Measurements from ENCODE around the gene MAPK12.
"Not testable (repeated sequence)": the region's sequence is repeated elsewhere in the genome, so short reads cannot be mapped to it uniquely, and the experiment has no call there.

Gene MAPK12

DNA sequence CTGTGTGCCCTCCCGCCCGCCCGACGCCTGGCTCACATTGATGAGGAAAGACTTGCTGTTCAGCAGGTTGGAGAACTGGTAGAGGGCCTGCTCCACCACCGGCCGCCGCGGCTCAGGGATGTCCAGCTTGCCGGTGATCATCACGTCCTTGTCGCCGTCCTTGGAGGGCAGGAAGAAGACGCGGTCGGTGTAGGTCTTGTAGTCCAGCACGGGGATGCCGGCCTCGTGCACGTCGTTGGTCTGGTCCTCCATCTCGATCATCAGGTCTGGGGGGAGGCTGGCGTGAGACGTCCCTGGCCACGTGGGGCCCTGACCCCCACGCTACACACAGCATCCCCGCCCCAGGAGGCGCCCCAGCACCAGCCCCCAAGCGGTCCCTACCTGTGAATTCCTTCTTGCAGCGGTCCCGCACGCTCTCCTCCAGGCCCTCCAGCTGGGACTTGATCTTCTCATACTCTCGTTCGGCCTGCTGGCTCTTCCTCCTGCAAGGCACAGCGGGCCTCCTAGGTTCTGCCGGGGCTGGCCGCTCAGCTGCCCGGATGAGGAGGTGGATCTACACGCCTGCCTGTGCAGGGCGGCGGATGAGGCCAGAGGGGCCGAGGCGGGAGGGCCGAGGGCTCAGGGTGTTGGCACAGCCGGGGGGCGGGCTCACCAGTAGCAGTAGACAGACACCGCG lies 19.4 kb upstream of the MAPK12 start:
- H3K36me3 ChIP-seq (ENCODE audit: control insufficient read depth, insufficient read depth, low read length) = peaks cover 88% of the 10 kb centered on the region

DNA sequence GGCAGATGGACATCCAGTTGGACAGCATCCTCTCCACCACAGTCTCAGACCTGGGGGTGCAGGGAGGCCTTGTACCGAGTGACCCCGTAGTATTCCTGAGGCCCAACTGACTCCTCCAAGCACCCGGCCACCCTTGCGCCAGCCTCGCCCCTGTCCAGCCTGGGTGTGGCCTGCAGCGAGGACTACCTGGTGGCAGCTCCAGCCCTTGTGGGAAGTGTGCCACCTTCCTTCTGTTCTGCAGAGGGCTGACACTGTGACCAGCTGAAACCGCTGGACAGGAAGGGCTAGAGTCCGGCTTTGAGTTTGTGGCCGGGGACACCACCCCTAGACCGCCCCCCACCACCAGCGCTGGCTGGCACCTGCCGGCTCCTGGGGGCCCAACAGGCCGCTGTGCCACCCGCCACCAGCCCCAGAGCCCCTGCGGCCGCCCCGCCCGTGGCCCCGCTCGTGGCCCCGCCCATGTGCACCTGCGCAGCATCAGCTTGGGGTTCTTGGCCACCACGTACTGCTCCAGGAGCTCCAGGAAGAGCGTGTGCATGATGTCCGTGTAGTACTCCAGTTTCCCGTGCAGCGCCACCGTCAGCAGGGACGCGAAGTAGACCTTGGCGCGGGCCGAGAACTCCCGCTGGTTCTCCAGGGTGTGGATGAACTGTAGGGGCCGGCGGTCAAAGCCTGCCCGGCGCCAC lies 18.7 kb upstream of the MAPK12 start:
- H3K9me3 ChIP-seq (ENCODE audit: control insufficient read depth, low read length) = peaks cover 6% of the 10 kb centered on the region
- peaks cover 8% of the 10 kb centered on the region for H3K4me1 ChIP-seq (ENCODE audit: control insufficient read depth, insufficient read depth, low read length, poor library complexity, severe bottlenecking)
- H3K4me3 ChIP-seq (ENCODE audit: extremely low read depth, insufficient read depth, low read length, poor library complexity, severe bottlenecking) = no peak overlapping the region
- H3K36me3 ChIP-seq (ENCODE audit: control insufficient read depth, insufficient read depth, low read length) = peaks cover 93% of the 10 kb centered on the region
- no peak overlapping the region for H3K27ac ChIP-seq (ENCODE audit: low read depth, low read length, severe bottlenecking)
- WGBS, 2 experiments (ENCODE audit: insufficient coverage in 2 of 2) = 96% methylated on average over 28 to 38 of the region's 38 CpGs

More for the DNA sequence above, 19.4 kb upstream of the MAPK12 start:
- Histone ChIP-seq H3K4me3 (ENCODE audit: extremely low read depth, insufficient read depth, low read length, poor library complexity, severe bottlenecking) (no peak overlapping the region), H3K4me1 (ENCODE audit: control insufficient read depth, insufficient read depth, low read length, poor library complexity, severe bottlenecking) (peaks cover 8% of the 10 kb centered on the region), H3K9me3 (ENCODE audit: control insufficient read depth, low read length) (peaks cover 6% of the 10 kb centered on the region), H3K27ac (ENCODE audit: low read depth, low read length, severe bottlenecking) (no peak overlapping the region)
- WGBS, 2 experiments (ENCODE audit: insufficient coverage in 2 of 2) = 98% methylated on average over 37 to 47 of the region's 47 CpGs

DNA sequence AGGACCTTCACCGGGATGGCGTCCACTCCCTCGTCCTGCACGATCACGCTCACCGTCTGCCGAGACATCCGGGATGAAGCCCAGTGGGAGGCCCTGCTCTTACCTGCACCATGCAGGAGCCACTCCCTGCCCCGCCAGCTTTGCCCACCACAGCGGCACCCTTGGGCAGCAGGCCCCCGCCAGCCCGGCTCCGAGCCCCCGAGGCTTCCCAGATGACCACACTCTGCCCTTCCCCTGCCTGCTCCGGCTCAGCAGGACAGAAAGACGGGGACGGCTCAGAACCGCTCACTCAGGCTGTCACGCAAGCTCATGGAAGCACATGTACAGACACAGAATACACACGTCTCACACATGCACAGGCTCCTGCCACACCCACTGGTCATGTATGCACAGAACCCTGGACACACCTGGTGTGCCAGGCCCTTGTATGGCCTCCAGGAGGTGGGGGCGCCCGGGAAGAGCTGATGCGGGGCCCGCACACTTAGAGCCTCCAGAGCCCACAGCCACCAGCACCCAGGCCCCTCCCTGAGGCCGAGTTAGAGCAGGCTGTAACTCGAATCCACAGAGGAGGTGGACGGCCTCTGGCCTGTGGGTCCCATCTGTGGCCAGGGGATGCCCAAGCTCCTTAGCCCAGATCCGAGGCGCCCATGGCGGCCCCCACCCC lies 17.6 kb upstream of the MAPK12 start:
- peaks cover 87% of the 10 kb centered on the region for H3K36me3 ChIP-seq (ENCODE audit: control insufficient read depth, insufficient read depth, low read length)
- peaks cover 8% of the 10 kb centered on the region for H3K4me1 ChIP-seq (ENCODE audit: control insufficient read depth, insufficient read depth, low read length, poor library complexity, severe bottlenecking)
- WGBS, 2 experiments (ENCODE audit: insufficient coverage in 2 of 2) = 93 to 96% methylated on average over 28 of the region's 30 CpGs
- H3K4me3 ChIP-seq (ENCODE audit: extremely low read depth, insufficient read depth, low read length, poor library complexity, severe bottlenecking) = no peak overlapping the region
- no peak overlapping the region for H3K27ac ChIP-seq (ENCODE audit: low read depth, low read length, severe bottlenecking)
- peaks cover 6% of the 10 kb centered on the region for H3K9me3 ChIP-seq (ENCODE audit: control insufficient read depth, low read length)

DNA sequence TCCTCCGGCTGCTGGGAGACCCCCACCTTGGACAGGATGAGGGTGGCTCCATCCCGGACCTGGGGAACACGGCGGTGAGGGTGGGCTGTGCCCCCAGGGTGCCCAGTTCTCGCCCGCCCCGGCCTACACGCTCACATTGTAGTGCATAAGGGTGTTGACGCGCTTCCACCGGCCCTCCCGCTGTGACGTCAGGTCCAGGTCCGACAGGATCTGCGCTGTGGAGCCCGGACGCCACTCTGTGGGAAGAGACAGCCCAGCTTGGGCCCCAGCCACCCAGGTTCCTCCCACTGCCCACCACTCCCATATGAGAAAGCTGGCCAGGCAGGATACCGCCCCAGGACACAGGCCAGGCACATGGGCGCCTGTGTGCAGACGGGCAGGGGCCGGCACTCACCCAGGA lies 17.0 kb upstream of the MAPK12 start:
- H3K27ac ChIP-seq (ENCODE audit: low read depth, low read length, severe bottlenecking) = no peak overlapping the region

DNA sequence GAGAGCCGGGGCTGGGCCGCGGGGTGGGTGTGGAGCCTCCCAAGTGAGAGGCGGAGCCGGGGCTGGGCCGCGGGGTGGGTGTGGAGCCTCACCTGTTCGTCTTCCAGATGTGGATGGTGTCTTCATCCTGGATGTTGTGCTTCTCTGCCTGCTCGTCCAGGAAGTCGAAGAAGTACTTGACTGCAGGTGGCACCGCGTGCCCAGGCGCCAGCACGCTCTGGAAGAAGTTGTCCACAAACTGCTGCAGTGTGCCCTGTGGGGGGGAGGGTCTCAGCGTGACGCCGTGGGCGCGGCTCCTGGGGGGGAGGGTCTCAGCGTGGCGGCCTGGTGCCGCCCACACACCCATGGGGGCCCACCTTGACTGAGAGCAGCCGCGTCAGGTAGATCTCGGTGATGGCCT lies 16.3 kb upstream of the MAPK12 start:
- 94% methylated on average over 20 to 25 of the region's 25 CpGs for WGBS, 2 experiments (ENCODE audit: insufficient coverage in 2 of 2)
- peaks cover 6% of the 10 kb centered on the region for H3K4me1 ChIP-seq (ENCODE audit: control insufficient read depth, insufficient read depth, low read length, poor library complexity, severe bottlenecking)
- H3K36me3 ChIP-seq (ENCODE audit: control insufficient read depth, insufficient read depth, low read length) = peaks cover 80% of the 10 kb centered on the region
- no peak overlapping the region for H3K27ac ChIP-seq (ENCODE audit: low read depth, low read length, severe bottlenecking)
- no peak overlapping the region for H3K4me3 ChIP-seq (ENCODE audit: extremely low read depth, insufficient read depth, low read length, poor library complexity, severe bottlenecking)
- H3K9me3 ChIP-seq (ENCODE audit: control insufficient read depth, low read length) = peaks cover 6% of the 10 kb centered on the region

More for the DNA sequence above, 17.0 kb upstream of the MAPK12 start:
- peaks cover 8% of the 10 kb centered on the region for H3K4me1 ChIP-seq (ENCODE audit: control insufficient read depth, insufficient read depth, low read length, poor library complexity, severe bottlenecking)
- peaks cover 6% of the 10 kb centered on the region for H3K9me3 ChIP-seq (ENCODE audit: control insufficient read depth, low read length)
- H3K4me3 ChIP-seq (ENCODE audit: extremely low read depth, insufficient read depth, low read length, poor library complexity, severe bottlenecking) = no peak overlapping the region
- peaks cover 87% of the 10 kb centered on the region for H3K36me3 ChIP-seq (ENCODE audit: control insufficient read depth, insufficient read depth, low read length)
- 96 to 97% methylated on average over 17 to 19 of the region's 21 CpGs for WGBS, 2 experiments (ENCODE audit: insufficient coverage in 2 of 2)

DNA sequence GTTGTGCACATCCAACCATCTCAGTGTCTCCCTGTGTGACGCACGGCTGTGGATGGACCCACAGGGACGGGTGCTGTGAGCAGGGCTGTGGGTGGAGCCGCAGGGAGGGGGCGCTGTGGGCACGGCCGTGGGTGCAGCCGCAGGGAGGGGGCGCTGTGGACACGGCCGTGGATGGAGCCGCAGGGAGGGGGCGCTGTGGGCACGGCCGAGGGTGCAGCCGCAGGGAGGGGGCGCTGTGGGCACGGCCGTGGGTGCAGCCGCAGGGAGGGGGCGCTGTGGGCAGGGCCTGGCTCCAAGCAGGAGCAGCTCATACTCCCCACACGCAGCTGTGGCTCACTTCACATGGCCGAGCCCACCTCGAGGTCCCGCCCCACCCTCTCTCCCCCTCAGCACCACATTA lies 14.7 kb upstream of the MAPK12 start:
- Histone ChIP-seq H3K4me3 (ENCODE audit: extremely low read depth, insufficient read depth, low read length, poor library complexity, severe bottlenecking) (no peak overlapping the region), H3K27ac (ENCODE audit: low read depth, low read length, severe bottlenecking) (no peak overlapping the region), H3K36me3 (ENCODE audit: control insufficient read depth, insufficient read depth, low read length) (peaks cover 65% of the 10 kb centered on the region), H3K9me3 (ENCODE audit: control insufficient read depth, low read length) (peaks cover 6% of the 10 kb centered on the region), H3K4me1 (ENCODE audit: control insufficient read depth, insufficient read depth, low read length, poor library complexity, severe bottlenecking) (peaks cover 9% of the 10 kb centered on the region)
- WGBS, 2 experiments (ENCODE audit: insufficient coverage in 2 of 2) = 88 to 91% methylated on average over 18 to 22 of the region's 25 CpGs

DNA sequence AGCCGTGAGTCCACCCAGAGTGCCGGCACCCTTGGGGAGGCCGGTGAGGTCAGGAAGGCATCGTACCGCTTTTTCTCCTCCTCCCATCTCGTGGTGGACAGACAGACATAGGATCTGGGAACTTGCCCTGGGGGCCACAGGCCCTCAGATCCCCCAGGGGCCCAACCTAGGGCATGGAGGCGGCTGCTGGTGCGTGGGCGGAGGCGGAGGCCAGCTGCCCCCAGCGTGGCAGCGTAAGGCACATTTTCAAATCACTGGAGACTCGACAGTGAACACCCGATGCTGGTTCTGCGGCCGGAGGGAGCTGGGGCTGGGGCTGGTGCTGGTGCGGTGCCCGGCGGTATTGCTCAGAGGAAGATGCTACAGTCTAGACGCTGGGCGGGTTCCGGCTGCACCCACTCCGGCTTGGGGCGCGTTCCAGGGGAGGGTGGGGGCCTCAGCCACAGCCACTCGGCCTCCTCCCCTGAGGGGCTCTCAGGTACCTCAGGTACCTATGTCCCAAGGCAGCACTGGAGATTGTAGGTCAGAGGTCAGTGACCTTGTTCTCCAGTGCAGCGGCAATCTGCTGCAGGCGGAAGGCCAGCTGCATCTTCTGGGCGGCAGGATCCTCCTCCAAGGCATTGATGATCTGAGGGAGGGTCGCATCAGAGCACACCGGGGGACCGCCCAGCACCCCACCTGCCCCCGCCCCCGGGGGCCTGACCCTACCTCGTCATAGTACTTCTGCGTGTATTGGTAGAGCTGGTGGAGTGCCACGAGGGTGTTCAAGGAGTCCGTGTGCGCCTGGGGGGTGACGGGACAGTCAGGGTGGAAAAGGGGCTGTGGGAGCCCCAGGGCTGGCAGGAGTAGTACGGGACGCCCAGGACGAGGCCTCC lies 13.9 kb upstream of the MAPK12 start:
- Histone ChIP-seq H3K27ac (ENCODE audit: low read depth, low read length, severe bottlenecking) (no peak overlapping the region), H3K4me1 (ENCODE audit: control insufficient read depth, insufficient read depth, low read length, poor library complexity, severe bottlenecking) (peaks cover 14% of the 10 kb centered on the region), H3K36me3 (ENCODE audit: control insufficient read depth, insufficient read depth, low read length) (peaks cover 60% of the 10 kb centered on the region), H3K9me3 (ENCODE audit: control insufficient read depth, low read length) (peaks cover 6% of the 10 kb centered on the region), H3K4me3 (ENCODE audit: extremely low read depth, insufficient read depth, low read length, poor library complexity, severe bottlenecking) (no peak overlapping the region)
- WGBS, 2 experiments (ENCODE audit: insufficient coverage in 2 of 2) = 97% methylated on average over 38 of the region's 43 CpGs

DNA sequence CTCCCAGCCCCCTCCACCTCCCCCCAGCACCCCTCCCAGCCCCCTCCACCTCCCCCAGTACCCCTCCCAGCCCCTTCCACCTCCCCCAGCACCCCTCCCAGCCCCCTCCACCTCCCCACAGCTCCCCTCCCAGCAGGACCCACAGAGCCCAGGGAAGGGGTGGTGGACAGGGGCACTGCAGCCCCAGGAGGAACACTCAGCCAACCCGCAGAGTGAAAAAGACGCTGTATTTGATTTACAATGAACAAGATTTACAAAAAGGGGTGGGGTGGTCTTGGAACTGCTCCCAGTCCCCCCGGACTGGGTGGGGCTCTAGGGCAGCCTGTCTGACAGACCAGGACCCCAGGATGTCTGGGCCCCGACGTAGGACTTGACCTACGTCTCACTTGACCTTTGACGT lies 13.3 kb upstream of the MAPK12 start:
- H3K4me3 ChIP-seq (ENCODE audit: extremely low read depth, insufficient read depth, low read length, poor library complexity, severe bottlenecking) = no peak overlapping the region
- H3K27ac ChIP-seq (ENCODE audit: low read depth, low read length, severe bottlenecking) = no peak overlapping the region
- peaks cover 54% of the 10 kb centered on the region for H3K36me3 ChIP-seq (ENCODE audit: control insufficient read depth, insufficient read depth, low read length)
- H3K4me1 ChIP-seq (ENCODE audit: control insufficient read depth, insufficient read depth, low read length, poor library complexity, severe bottlenecking) = peaks cover 14% of the 10 kb centered on the region
- peaks cover 6% of the 10 kb centered on the region for H3K9me3 ChIP-seq (ENCODE audit: control insufficient read depth, low read length)
- WGBS, 2 experiments (ENCODE audit: insufficient coverage in 2 of 2) = 90 to 93% methylated on average over 5 to 7 of the region's 7 CpGs

DNA sequence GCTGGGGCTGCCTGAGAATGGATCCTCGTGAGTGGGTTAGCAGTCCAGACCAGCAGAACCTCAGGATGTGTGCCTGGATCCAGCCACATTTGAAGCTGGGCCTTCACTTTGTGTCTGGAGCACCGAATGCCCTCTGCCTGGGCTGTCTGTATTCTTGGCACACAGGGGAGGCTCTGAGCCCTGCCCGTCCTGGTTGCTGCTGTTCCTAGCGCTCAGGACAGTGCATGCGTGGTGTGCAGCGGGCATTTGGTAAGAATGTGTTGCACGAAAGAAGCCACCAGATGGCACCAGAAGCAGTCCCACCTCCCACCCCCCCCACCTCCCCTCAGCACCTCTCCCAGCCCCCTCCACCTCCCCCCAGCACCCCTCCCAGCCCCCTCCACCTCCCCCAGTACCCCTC lies 12.8 kb upstream of the MAPK12 start:
- Histone ChIP-seq H3K4me3 (ENCODE audit: extremely low read depth, insufficient read depth, low read length, poor library complexity, severe bottlenecking) (no peak overlapping the region), H3K4me1 (ENCODE audit: control insufficient read depth, insufficient read depth, low read length, poor library complexity, severe bottlenecking) (peaks cover 18% of the 10 kb centered on the region), H3K9me3 (ENCODE audit: control insufficient read depth, low read length) (peaks cover 6% of the 10 kb centered on the region), H3K36me3 (ENCODE audit: control insufficient read depth, insufficient read depth, low read length) (peaks cover 49% of the 10 kb centered on the region), H3K27ac (ENCODE audit: low read depth, low read length, severe bottlenecking) (no peak overlapping the region)
- 80 to 93% methylated on average over 2 of the region's 7 CpGs for WGBS, 2 experiments (ENCODE audit: insufficient coverage in 2 of 2)

DNA sequence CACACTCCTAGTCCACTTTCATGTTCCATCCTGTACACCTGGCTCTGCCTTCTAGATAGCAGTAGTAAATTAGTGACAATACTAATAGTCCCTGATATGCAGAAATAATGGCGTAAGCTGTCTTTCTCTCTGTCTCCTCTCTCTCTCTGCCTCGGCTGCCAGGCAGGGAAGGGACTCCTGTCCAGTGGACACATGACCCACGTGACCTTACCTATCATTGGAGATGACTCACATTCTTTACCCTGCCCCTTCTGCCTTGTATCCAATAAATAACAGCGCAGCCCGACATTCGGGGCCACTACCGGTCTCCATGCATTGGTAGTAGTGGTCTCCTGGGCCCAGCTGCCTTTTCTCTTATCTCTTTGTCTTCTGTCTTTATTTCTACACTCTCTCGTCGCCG lies 12.3 kb upstream of the MAPK12 start:
- not testable (repeated sequence) for H3K4me3 ChIP-seq (ENCODE audit: extremely low read depth, insufficient read depth, low read length, poor library complexity, severe bottlenecking); H3K27ac ChIP-seq (ENCODE audit: low read depth, low read length, severe bottlenecking); H3K9me3 ChIP-seq (ENCODE audit: control insufficient read depth, low read length)
- Histone ChIP-seq H3K36me3 (ENCODE audit: control insufficient read depth, insufficient read depth, low read length) (peaks cover 44% of the 10 kb centered on the region), H3K4me1 (ENCODE audit: control insufficient read depth, insufficient read depth, low read length, poor library complexity, severe bottlenecking) (peaks cover 18% of the 10 kb centered on the region)
- WGBS, 2 experiments (ENCODE audit: insufficient coverage in 2 of 2) = 82 to 85% methylated on average over 8 to 9 of the region's 10 CpGs

All from mesodermal cell (in vitro differentiated cells).